ENCODE data around the gene SKOR1. TPM values are rescaled to one million over a fixed set of nuclear protein-coding genes. Genes with fewer than 3 reads are reported as not detected.

SKOR1 gene
- total RNA-seq, 1 experiment from 2014 or later: 0.06 TPM

- no peak for DNase-seq (ENCODE audit: low read depth)
Measured at GRCh38 chr15:67816668-67817067, 8.6 kb upstream of the SKOR1 start.

GRCh38 chr15:67818464-67818863 lies 6.8 kb upstream of the SKOR1 start:
- DNase-seq (ENCODE audit: low read depth): no peak

GRCh38 chr15:67819636-67820035 lies 5.7 kb upstream of the SKOR1 start:
- no peak for DNase-seq (ENCODE audit: low read depth)

- DNase-seq (ENCODE audit: low read depth): no peak
Measured at GRCh38 chr15:67820122-67820991, 5.0 kb upstream of the SKOR1 start.

- DNase-seq (ENCODE audit: low read depth): peak; percentile 38
Measured at GRCh38 chr15:67820992-67821783, 4.1 kb upstream of the SKOR1 start.

GRCh38 chr15:67821784-67822440 lies 3.4 kb upstream of the SKOR1 start:
- DNase-seq (ENCODE audit: low read depth): no peak

- DNase-seq (ENCODE audit: low read depth): no peak
Measured at GRCh38 chr15:67822537-67823313, 2.6 kb upstream of the SKOR1 start.

- no peak for DNase-seq (ENCODE audit: low read depth)
Measured at GRCh38 chr15:67823314-67824196, 1.8 kb upstream of the SKOR1 start.

GRCh38 chr15:67824197-67824968 lies 926 bp upstream of the SKOR1 start:
- DNase-seq (ENCODE audit: low read depth): no peak

GRCh38 chr15:67825881-67826716 lies 790 bp downstream of the SKOR1 start:
- DNase-seq (ENCODE audit: low read depth): no peak

GRCh38 chr15:67826717-67827561 lies 1.6 kb downstream of the SKOR1 start:
- no peak for DNase-seq (ENCODE audit: low read depth)

- DNase-seq (ENCODE audit: low read depth): no peak
Measured at GRCh38 chr15:67827562-67828277, 2.4 kb downstream of the SKOR1 start.

- DNase-seq (ENCODE audit: low read depth): no peak
Measured at GRCh38 chr15:67828278-67828968, 3.1 kb downstream of the SKOR1 start.

GRCh38 chr15:67828969-67829646 lies 3.8 kb downstream of the SKOR1 start:
- DNase-seq (ENCODE audit: low read depth): no peak

GRCh38 chr15:67829647-67830504 lies 4.6 kb downstream of the SKOR1 start:
- no peak for DNase-seq (ENCODE audit: low read depth)
